H9 (cell line): Measurements from ENCODE around the gene SNHG17. TPM values are rescaled to one million over a fixed set of nuclear protein-coding genes. Genes with fewer than 3 reads are reported as not detected.

Experiments
- DNase-seq: peaks from one replicate; pipeline ENCODE4 v3.0.0-alpha.2; 2017
- H2AFZ ChIP-seq: one replicate; pipeline ENCODE4 v1.6.1; 2013; ENCODE audit warnings: mild to moderate bottlenecking, low read length, control low read depth, moderate library complexity
- H2AK5ac ChIP-seq: 2 replicates; pipeline ENCODE4 v1.6.1; 2013; ENCODE audit warnings: low read length, control low read depth, mixed read lengths; ENCODE audit not compliant: insufficient read length
- H2BK120ac ChIP-seq: one replicate; pipeline ENCODE4 v1.6.1; 2013; ENCODE audit warnings: low read depth, mild to moderate bottlenecking, low read length, control low read depth, inconsistent platforms; ENCODE audit not compliant: poor library complexity, severe bottlenecking
- H2BK12ac ChIP-seq: 2 replicates; pipeline ENCODE4 v1.6.1; 2013; ENCODE audit warnings: low read length, control low read depth, mixed read lengths, low read depth; ENCODE audit not compliant: insufficient read length
- H2BK15ac ChIP-seq: 2 replicates; pipeline ENCODE4 v1.6.1; 2013; ENCODE audit warnings: low read depth, low read length, control low read depth
- H2BK20ac ChIP-seq: one replicate; pipeline ENCODE4 v1.6.1; 2013; ENCODE audit warnings: low read depth, mild to moderate bottlenecking, low read length, control low read depth, inconsistent platforms; ENCODE audit not compliant: poor library complexity, severe bottlenecking
- H2BK5ac ChIP-seq: 2 replicates; pipeline ENCODE4 v1.6.1; 2013; ENCODE audit warnings: low read length, control low read depth, mixed read lengths; ENCODE audit not compliant: insufficient read length
- H3K14ac ChIP-seq: 2 replicates; pipeline ENCODE4 v1.6.1; 2013; ENCODE audit warnings: low read length, control low read depth; ENCODE audit not compliant: insufficient read depth
- H3K18ac ChIP-seq: 2 replicates; pipeline ENCODE4 v1.6.1; 2013; ENCODE audit warnings: low read depth, mild to moderate bottlenecking, mixed read lengths, low read length, control low read depth; ENCODE audit not compliant: insufficient read length
- H3K23ac ChIP-seq: 2 replicates; pipeline ENCODE4 v1.6.1; 2013; ENCODE audit warnings: low read length, control low read depth, mixed read lengths, low read depth; ENCODE audit not compliant: insufficient read length
- H3K23me2 ChIP-seq: 2 replicates; pipeline ENCODE4 v1.6.1; 2013; ENCODE audit warnings: low read depth, mild to moderate bottlenecking, mixed read lengths, low read length, control low read depth; ENCODE audit not compliant: insufficient read length, poor library complexity, severe bottlenecking
- H3K27ac ChIP-seq: 2 replicates; pipeline ENCODE4 v1.5.1; 2013; ENCODE audit warnings: low read length, control low read depth, mixed read lengths, low read depth; ENCODE audit not compliant: insufficient read length
- H3K27me3 ChIP-seq: 2 replicates; pipeline ENCODE4 v1.6.1; 2013; ENCODE audit warnings: low read length, control low read depth, inconsistent platforms; ENCODE audit not compliant: insufficient read depth
- H3K4ac ChIP-seq: 2 replicates; pipeline ENCODE4 v1.6.1; 2013; ENCODE audit warnings: low read depth, mild to moderate bottlenecking, control low read depth, inconsistent platforms, low read length, moderate library complexity
- H3K4me1 ChIP-seq: 2 replicates; pipeline ENCODE4 v1.6.1; 2013; ENCODE audit warnings: low read length, control low read depth, inconsistent platforms; ENCODE audit not compliant: insufficient read depth
- H3K4me2 ChIP-seq: 2 replicates; pipeline ENCODE4 v1.6.1; 2013; ENCODE audit warnings: low read length, control low read depth, mixed read lengths; ENCODE audit not compliant: insufficient read length, insufficient read depth
- H3K56ac ChIP-seq: 2 replicates; pipeline ENCODE4 v1.6.1; 2013; ENCODE audit warnings: low read depth, mild to moderate bottlenecking, mixed read lengths, low read length, control low read depth; ENCODE audit not compliant: insufficient read length
- H3K79me1 ChIP-seq: 2 replicates; pipeline ENCODE4 v1.6.1; 2013; ENCODE audit warnings: low read depth, mild to moderate bottlenecking, moderate library complexity, low read length, control low read depth, inconsistent platforms; ENCODE audit not compliant: insufficient read depth, poor library complexity, severe bottlenecking
- H3K79me2 ChIP-seq: 2 replicates; pipeline ENCODE4 v1.6.1; 2013; ENCODE audit warnings: low read length, control low read depth, inconsistent platforms; ENCODE audit not compliant: insufficient read depth
- H3K9ac ChIP-seq: 2 replicates; pipeline ENCODE4 v1.6.1; 2013; ENCODE audit warnings: low read length, control low read depth, mixed read lengths; ENCODE audit not compliant: insufficient read length; ENCODE audit errors: extremely low read depth
- H3K9me3 ChIP-seq: one replicate; pipeline ENCODE4 v1.6.1; 2013; ENCODE audit warnings: low read depth, low read length, inconsistent platforms; ENCODE audit not compliant: control insufficient read depth
- H3T11ph ChIP-seq: one replicate; pipeline ENCODE4 v1.6.1; 2013; ENCODE audit warnings: mild to moderate bottlenecking, low read length, control low read depth, inconsistent platforms
- H4K20me1 ChIP-seq: one replicate; pipeline ENCODE4 v1.6.1; 2013; ENCODE audit not compliant: control insufficient read depth, insufficient read length, insufficient read depth
- H4K5ac ChIP-seq: 2 replicates; pipeline ENCODE4 v1.6.1; 2013; ENCODE audit warnings: low read depth, mild to moderate bottlenecking, mixed read lengths, low read length, control low read depth; ENCODE audit not compliant: insufficient read length
- H4K8ac ChIP-seq: replicated peaks from 2 replicates; pipeline ENCODE4 v1.6.1; 2013; ENCODE audit warnings: low read length, control low read depth, mixed read lengths, low read depth; ENCODE audit not compliant: insufficient read length
- H4K91ac ChIP-seq: 2 replicates; pipeline ENCODE4 v1.6.1; 2013; ENCODE audit warnings: low read depth, mild to moderate bottlenecking, moderate library complexity, mixed read lengths, low read length, control low read depth; ENCODE audit not compliant: insufficient read length
- H3K27ac Mint-ChIP-seq, 3 experiments: 2 replicates in 2 of 3; 3 replicates in 1 of 3; pipeline ENCODE4 v1.8.0; 2020 to 2021; ENCODE audit warnings: mixed read lengths in 3 of 3, mild to moderate bottlenecking in 1 of 3, moderate library complexity in 1 of 3
- H3K27me3 Mint-ChIP-seq: 2 replicates; pipeline ENCODE4 v1.8.0; 2021; ENCODE audit warnings: low read depth, mild to moderate bottlenecking, moderate library complexity, mixed read lengths
- H3K36me3 Mint-ChIP-seq, 3 experiments: 2 replicates in 2 of 3; 3 replicates in 1 of 3; pipeline ENCODE4 v1.8.0; 2020 to 2021; ENCODE audit warnings: low read depth in 3 of 3, mixed read lengths in 3 of 3; ENCODE audit not compliant: insufficient read depth in 1 of 3
- H3K4me1 Mint-ChIP-seq, 2 experiments: 2 replicates each; pipeline ENCODE4 v1.8.0; 2020; ENCODE audit warnings: mixed read lengths in 2 of 2
- H3K4me3 Mint-ChIP-seq, 2 experiments: 2 replicates in 1 of 2; 3 replicates in 1 of 2; pipeline ENCODE4 v1.8.0; 2020 to 2021; ENCODE audit warnings: mild to moderate bottlenecking in 2 of 2, mixed read lengths in 2 of 2, moderate library complexity in 1 of 2
- H3K9me3 Mint-ChIP-seq, 2 experiments: 2 replicates in 1 of 2; 3 replicates in 1 of 2; pipeline ENCODE4 v1.8.0; 2020; ENCODE audit warnings: mild to moderate bottlenecking in 2 of 2, mixed read lengths in 2 of 2, moderate library complexity in 1 of 2
- CTCF ChIP-seq: fragments of 200-600 bp; sonication (generic); conservative IDR thresholded peaks from 3 replicates; pipeline ENCODE4 v1.8.0; 2021; ENCODE audit warnings: antibody characterized with exemption, mild to moderate bottlenecking
- WGBS: extraction: QIAGEN DNeasy Blood & Tissue Kit; methylation state at CpG from one replicate; pipeline ENCODE4 v1.1.7; 2013; ENCODE audit warnings: missing lambda C conversion rate, low lambda C conversion rate, mixed read lengths; ENCODE audit not compliant: insufficient read length; ENCODE audit errors: extremely low coverage; 5-methylcytosine and 5-hydroxymethylcytosine counted together
- total RNA-seq: library from RNA; stranded (reverse); gene quantifications from 2 replicates; pipeline ENCODE4 v1.2.1, GENCODE V29; 2021

SNHG17 gene
- total RNA-seq, 1 experiment from 2014 or later: 70.1 TPM

DNA sequence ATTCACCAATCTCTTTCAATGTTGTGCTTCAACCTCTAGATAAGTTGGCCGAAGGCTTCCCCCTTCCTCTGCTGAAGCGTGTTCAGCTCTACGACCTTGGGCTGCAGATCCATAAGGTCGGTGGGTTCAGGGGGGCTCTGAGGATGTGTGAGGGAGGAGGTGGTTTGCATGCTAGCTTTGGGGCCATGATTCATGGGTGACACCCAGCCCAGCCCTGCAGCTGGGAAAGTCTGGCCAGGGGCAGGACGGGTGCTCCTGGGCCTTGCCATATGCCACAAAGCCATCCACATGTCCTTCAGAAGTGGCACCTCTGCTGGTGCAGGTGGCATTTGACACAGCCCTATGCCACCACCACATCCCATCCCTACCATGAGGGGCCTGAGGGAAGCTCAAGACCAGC is 61.2 kb downstream of the SNHG17 start:
- no peak overlapping the region for H3K18ac ChIP-seq
- no peak overlapping the region for H3K4me2 ChIP-seq
- no peaks in the 10 kb centered on the region for H4K20me1 ChIP-seq
- no peak overlapping the region for H2BK5ac ChIP-seq
- Mint-ChIP-seq H3K9me3 (peaks cover 2 to 3% of the 10 kb centered on the region in 2 experiments; a peak in 1 of 5 replicates), H3K36me3 (no peaks in the 10 kb centered on the region; a peak in 1 of 7 replicates), H3K4me3 (no peak overlapping the region), H3K27me3 (peaks cover 11% of the 10 kb centered on the region), H3K27ac (no peak overlapping the region), H3K4me1 (peaks cover 11 to 12% of the 10 kb centered on the region in 2 experiments)
- WGBS: no CpG with 5 or more reads among the region's 5 CpGs
- no peak overlapping the region for H2AFZ ChIP-seq
- no peak overlapping the region for H3K56ac ChIP-seq
- no peak overlapping the region for H3K4ac ChIP-seq
- H3K27me3 ChIP-seq: no peaks in the 10 kb centered on the region
- no peak overlapping the region for H4K8ac ChIP-seq
- H2BK12ac ChIP-seq: no peak overlapping the region
- DNase-seq: no peak
- no peak overlapping the region for H2AK5ac ChIP-seq
- H4K5ac ChIP-seq: no peak overlapping the region
- no peaks in the 10 kb centered on the region for H3K23me2 ChIP-seq
- no peaks in the 10 kb centered on the region for H3K79me2 ChIP-seq
- no peak overlapping the region for H3K27ac ChIP-seq
- no peak overlapping the region for H2BK120ac ChIP-seq
- H3K9me3 ChIP-seq: no peaks in the 10 kb centered on the region
- H3K9ac ChIP-seq: no peak overlapping the region
- H2BK20ac ChIP-seq: no peak overlapping the region
- H3K4me1 ChIP-seq: no peaks in the 10 kb centered on the region
- no peak overlapping the region for H2BK15ac ChIP-seq
- H3T11ph ChIP-seq: no peak overlapping the region
- TF ChIP-seq CTCF: no peak
- no peak overlapping the region for H3K14ac ChIP-seq
- no peaks in the 10 kb centered on the region for H3K79me1 ChIP-seq
- H4K91ac ChIP-seq: no peak overlapping the region
- H3K23ac ChIP-seq: no peak overlapping the region
